ENCODE measurements around the gene CLMN. TPM values are rescaled to one million over a fixed set of nuclear protein-coding genes. Genes with fewer than 3 reads are reported as not detected.
A peak's percentile ranks its signal among the peaks of the same experiment; 100 is the strongest.

Gene CLMN
- total RNA-seq, 4 donors from 2014 or later: 3.8 to 10.0 (median 5.3) TPM

- Histone ChIP-seq H3K4me3 (no peak overlapping the region), H3K27me3 (no peaks in the 10 kb centered on the region), H3K27ac (no peak overlapping the region), H3K4me1 (peaks cover 0 to 22% (median 0%) of the 10 kb centered on the region in 3 donors), H3K36me3 (no peaks in the 10 kb centered on the region), H3K9me3 (no peaks in the 10 kb centered on the region)
- WGBS, 2 donors (ENCODE audit: low coverage in 1 of 2): 93 to 95% methylated on average over 4 to 6 of the region's 6 CpGs
- no peak for ATAC-seq
- no peak for TF ChIP-seq EP300 (IDR thresholded peaks at IDR 0.05)
- no peak for TF ChIP-seq POLR2AphosphoS5 (IDR thresholded peaks at IDR 0.05)
- no peak for TF ChIP-seq POLR2A (IDR thresholded peaks at IDR 0.05)
- TF ChIP-seq CTCF (IDR thresholded peaks at IDR 0.05): no peak
These were observed 127.4 kb downstream of the CLMN start for GRCh38 chr14:95192311-95192710.

- Histone ChIP-seq H3K36me3 (no peaks in the 10 kb centered on the region), H3K4me3 (no peak overlapping the region), H3K27ac (no peak overlapping the region), H3K27me3 (no peaks in the 10 kb centered on the region), H3K4me1 (peaks cover 0 to 22% (median 0%) of the 10 kb centered on the region in 3 donors), H3K9me3 (no peaks in the 10 kb centered on the region)
- TF ChIP-seq CTCF (IDR thresholded peaks at IDR 0.05) (no peak), POLR2A (IDR thresholded peaks at IDR 0.05) (no peak), POLR2AphosphoS5 (IDR thresholded peaks at IDR 0.05) (no peak), EP300 (IDR thresholded peaks at IDR 0.05) (no peak)
- WGBS, 2 donors (ENCODE audit: low coverage in 1 of 2): 86 to 94% methylated on average over 3 to 10 of the region's 21 CpGs
- ATAC-seq: no peak
These were observed 128.1 kb downstream of the CLMN start for GRCh38 chr14:95191445-95192199.

DNA sequence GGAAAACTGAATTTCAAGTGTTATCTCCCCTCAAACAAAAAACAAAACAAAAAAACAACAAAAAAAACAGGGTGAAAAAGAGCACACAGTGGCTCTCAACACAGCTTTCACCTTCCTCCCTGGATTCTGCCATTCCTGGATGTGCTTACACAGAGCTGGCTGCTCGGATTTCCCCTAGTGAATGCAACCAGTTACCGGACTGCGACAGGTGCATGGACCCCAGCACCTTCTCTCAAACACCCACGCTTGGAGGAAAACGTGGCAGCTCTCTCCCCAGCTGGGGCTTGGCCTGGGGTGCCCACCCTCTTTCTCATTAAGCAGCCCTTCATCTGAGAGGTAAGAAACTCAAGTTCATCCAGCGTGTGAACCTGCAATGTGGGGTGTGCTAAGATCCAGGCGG, 128.9 kb downstream of the CLMN start:
- TF ChIP-seq POLR2A (IDR thresholded peaks at IDR 0.05) (no peak), POLR2AphosphoS5 (IDR thresholded peaks at IDR 0.05) (no peak), EP300 (IDR thresholded peaks at IDR 0.05) (no peak), CTCF (IDR thresholded peaks at IDR 0.05) (no peak)
- no peak overlapping the region for H3K27ac ChIP-seq
- 60% methylated on average over 1 of the region's 7 CpGs; no CpG with 5 or more reads in 1 of the 2 donors for WGBS, 2 donors (ENCODE audit: low coverage in 1 of 2)
- H3K36me3 ChIP-seq: no peaks in the 10 kb centered on the region
- no peaks in the 10 kb centered on the region for H3K9me3 ChIP-seq
- H3K27me3 ChIP-seq: no peaks in the 10 kb centered on the region
- no peak overlapping the region for H3K4me3 ChIP-seq
- no peak for ATAC-seq
- H3K4me1 ChIP-seq: peaks cover 0 to 25% (median 0%) of the 10 kb centered on the region in 3 donors

GRCh38 chr14:95190346-95190840, 129.3 kb downstream of the CLMN start:
- Histone ChIP-seq H3K36me3 (no peaks in the 10 kb centered on the region), H3K9me3 (no peaks in the 10 kb centered on the region), H3K4me1 (peaks cover 0 to 30% (median 0%) of the 10 kb centered on the region in 3 donors), H3K4me3 (no peak overlapping the region), H3K27me3 (no peaks in the 10 kb centered on the region), H3K27ac (peak overlapping the region in 1 of 4 donors; percentile 7)
- ATAC-seq: no peak
- WGBS, 2 donors (ENCODE audit: low coverage in 1 of 2): 72% methylated on average over 3 of the region's 4 CpGs; no CpG with 5 or more reads in 1 of the 2 donors
- TF ChIP-seq CTCF (IDR thresholded peaks at IDR 0.05): no peak

Data from gastroesophageal sphincter (tissue), 4 donors.